Measurements from ENCODE around the gene NKTR.

Gene NKTR

DNA sequence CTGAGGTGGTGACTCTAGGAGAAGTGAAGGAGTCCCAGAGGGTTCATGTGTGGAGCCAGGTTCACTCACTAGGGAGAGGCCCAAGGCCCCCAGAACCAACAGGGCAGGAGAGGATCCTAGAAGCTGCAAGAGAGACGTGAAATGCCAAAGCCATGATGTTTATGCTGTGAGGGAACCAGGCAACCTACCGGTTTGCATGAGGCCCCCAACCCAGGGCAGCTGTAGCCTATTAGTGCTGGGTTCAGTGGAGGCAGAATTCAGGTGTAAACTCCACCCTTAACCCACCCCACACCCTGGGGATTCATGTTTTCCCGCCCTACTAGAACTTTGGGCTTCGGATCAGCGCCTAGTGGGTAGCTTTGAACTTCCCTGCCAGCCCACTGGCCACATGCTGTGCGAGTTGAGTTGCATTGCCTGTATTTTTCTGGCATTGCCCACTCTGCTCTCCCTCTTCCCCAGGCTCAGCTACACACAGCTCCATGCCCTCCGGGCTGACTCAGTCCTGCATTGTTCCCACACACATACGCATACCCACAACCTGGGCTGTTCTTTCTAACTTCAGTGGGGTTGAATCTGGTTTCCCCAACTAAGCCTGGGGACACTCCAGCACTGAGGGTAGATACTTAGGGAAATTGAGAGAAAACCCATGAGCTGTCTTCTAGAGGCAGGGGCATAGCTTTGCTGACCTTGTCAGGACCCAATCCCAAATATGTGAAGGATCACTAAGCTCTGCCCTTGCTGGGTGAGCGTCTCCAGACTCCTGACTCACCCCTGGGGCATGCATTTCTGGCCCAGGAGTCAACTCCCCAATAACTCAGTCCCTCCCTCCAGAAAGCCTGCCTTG lies 51.0 kb downstream of the NKTR start:
- no peak for DNase-seq

DNA sequence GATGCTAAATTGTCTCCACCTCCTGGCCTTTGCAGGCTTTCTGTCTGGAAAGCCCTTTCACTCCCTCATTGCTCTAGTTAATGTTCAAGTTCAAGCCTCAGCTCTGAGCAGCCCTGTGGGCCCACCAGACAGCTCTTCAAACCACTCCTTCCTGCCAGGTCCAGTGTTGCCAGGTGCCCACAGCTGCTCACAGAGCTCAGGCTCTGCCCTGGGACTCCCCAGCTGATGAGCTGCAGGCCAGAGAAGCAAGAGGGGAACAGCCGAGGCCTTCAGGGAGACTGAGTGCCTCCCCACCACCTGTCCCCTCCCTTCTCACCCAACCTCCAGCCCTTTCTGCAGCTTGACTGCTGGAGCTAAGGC lies 51.7 kb downstream of the NKTR start:
- no peak for DNase-seq

DNA sequence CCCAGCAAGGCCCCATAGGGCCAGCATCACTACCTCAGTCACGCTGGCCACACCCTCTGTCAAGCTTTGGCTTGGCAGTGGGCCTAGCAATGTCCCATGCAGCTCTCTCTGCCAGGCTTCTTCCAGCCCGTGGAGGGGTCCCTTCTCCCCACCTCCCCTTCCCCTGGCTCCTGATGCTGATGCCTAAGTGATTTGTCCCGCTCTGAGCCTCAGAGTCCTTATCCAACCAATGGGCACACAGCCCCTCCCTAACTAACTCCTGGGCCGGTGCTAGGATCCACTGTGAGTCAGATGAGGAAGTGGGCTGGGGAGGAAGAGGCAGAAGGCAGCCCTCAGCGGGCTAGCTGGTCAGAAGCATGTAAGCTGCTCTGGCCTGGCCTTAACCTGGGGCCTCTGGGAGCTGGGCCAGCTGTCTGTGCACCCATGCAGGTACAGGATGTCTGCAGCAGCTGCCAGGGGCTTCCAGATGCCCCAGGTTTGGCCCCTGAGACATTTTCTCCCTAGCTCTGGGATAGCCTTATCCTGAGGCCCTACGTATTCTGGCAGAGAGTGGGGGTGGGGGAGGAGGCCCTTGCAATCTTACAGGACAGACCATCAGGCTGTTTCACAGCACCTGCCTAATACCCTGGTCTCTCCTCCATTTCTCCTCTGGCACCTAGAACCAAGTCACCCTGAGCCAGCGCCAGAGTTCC lies 52.3 kb downstream of the NKTR start:
- DNase-seq = no peak

DNA sequence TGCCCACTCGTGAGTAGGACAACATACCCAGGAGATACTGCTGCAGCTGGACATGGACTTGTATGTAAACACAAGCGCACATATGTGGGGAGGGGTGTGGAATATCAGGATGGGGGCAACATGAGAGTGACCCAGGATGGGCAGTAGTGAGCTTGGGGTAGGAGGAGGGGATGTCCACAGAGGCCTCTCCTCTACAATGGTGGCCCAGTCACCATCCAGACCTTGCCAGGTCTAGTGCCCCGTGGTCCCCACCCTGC lies 52.7 kb downstream of the NKTR start:
- DNase-seq = no peak

DNA sequence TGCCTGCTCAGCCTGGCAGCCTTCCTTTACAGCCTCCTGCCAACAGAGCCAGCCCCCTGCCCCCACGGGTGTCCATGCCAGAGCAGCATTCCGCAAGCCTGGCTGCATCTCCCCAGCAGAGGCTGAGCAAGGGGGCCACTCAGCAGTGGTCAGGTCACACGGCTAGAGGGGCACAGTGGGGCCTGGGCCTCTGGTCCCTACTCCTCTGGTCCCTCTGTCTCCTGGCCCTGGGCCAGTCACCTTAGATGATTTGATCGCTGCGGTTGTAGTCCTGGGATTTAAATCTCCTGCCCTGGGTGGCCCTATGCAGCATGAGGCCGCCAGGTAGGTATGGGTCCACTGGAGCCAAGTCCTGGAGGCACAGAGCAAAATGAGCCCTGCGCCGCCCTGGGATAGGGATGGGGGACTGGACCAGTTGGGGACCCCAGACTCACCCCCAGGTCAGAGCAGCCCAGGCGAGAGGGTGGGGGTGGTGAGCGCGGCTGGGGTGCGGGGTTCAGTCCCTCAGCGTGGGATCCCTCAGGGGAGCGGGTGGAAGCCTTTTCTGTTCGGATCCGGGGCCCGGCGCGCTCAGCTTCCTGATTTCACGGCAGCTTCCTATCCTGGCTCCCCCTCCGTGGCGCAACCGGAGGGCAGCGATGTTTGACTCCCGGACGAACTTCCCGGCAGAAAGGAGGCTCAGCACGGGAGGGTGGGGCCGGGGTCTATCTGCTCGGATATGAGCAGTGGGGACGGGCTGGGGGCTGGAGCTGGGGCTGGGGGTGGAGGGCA lies 53.3 kb downstream of the NKTR start, which contains the start of gene ZBTB47:
Gene ZBTB47, plus strand, starts transcription at position 138 of the 771 bp plus-strand sequence. CDS start 4,659 bp downstream, outside the sequence.
- no peak for DNase-seq

DNA sequence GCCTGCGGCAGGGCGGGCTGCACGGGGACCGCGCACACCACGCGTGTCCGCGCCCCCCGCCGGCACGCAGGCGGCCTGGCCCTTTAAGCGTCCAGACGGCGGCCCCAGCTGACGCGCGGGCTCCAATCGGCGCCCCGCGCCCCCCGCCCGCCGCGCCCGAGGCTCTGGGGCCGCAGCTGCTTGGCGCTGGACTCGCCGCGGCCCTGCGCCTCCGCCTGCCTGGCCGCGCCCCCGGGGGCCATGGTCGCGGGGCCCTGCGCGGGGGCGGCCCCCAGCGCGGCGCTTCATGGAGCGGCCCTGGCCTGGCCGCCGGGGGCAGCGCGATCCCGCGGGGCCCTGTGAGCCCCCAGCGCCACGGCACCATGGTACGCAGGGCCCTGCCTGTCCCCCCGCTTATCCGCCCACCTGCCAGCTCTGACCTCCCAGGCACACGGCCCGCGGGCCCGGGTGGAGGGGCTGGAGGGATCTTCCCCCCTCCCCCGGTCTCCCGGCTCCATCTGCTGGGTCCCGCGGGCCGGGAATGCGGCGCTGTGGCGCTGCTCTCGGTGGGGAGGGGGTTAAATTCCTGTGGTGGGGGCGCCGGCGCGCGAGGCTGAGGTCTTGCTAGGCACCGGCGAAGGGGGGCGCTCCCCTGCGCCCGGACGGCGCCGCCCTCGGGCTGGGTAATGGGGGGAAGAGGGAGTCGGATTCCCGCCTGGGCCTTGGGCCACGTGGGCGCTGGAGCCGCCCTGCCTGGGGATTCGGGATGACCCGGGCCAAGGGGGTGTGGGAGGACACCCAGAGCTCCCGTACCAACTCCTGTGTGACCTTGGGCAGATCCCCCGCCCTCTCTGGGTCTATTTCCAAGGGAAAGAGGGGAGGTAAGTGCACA lies 54.1 kb downstream of the NKTR start:
- no peak for DNase-seq

DNA sequence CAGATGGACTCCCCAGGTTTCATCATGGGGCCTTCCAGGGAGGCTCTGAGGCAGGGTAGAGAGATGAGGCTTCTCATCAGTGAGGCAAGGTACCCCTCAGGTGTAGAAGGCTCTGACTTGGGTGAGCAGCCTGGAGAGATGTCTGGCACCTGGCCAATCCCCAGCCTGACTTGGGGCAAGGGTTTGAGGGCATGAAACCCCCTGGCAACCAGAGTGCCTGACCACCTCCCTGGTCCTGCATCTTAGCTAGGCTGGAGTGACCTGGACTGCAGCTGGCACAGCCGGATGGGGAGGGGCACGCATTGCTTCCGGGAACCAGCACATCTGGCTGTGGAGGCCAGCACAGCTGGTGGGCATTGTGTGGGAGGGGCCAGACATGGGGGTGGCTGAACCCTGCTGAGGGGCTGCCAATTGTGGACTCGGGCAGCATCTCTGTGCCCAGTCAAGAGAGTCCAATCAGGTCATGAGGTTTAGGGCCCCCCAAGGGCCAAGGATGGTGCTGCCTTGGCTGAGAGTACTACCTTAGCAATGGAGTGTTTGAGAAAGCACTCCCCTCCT lies 54.9 kb downstream of the NKTR start:
- DNase-seq = no peak

DNA sequence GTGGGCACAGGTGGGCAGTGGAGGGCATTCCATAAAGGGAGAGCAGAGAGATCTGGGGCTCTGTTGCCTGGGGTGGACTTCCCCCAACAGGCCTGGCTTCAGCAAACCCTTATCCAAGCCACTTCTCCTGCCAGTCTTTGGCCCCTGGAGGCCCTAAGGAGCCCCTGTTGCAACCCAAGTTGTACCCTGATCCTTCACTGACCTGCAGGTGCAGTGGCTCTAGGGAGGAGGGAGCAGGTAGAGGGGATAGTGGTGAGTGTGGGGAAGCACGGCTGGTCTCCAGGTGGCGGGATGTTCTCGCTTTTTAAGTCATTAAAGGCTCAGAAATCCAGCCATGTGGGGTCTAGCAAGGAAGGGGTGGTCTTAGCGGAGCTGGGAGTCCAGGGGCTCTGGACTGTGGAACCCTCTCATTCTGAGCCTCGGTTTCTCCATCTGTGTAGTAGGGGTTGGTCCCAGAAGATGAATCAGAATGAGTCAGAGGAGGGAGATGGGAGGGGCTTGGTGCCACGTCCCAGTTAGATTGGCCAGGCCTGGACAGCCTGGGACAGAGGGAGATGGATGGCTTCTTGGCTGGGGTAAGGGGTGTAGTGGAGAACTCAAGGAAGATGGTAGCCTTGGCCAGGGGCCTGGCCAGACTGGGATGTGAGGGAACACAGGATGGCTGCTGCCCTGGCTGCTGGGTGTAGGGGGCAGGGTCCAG lies 55.6 kb downstream of the NKTR start:
- no peak for DNase-seq

DNA sequence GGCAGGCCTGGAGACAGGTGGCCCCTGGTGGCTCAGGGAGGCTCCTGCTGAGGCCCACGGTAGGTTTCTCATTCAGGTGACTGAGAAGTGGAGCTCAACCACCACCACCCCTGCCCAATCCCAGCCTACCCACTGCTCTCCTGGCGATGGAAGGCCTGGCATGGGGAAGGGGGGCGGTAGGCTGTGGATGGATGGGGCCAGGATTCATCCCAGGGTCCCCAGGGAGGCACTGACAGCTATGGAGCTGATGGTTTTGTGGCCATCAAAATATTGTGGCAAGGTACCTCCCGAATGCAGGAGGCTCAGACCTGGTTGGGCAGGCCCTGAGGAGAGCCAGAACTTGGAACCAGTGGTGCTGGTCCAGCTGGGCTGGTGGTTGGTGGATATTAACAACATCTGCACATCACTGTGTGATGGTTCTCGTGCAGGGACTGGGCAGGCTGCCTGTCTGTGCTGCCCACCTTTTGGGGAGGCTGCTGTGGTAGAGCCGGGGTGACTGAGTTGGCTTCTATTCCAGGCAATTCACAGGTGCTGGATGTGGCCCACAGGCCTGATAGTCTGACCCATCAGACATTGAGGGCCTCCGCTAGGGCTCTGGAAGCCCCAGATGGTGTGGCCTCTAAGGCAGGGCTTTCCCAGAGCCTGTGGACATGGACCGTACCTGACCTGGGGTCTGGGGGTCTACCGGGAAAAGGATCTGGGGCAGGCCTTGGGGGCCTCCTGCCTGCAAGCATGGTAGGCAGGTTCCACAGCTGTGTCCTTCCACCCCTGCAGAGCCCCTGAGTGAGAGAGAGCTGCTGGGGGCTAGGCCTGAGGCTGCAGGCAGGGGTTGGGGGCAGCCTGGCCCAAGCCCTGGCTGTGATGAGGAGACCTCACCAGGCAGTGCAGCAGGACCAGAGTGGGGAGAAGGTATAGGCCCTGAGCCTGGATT lies 56.5 kb downstream of the NKTR start:
- no peak for DNase-seq

DNA sequence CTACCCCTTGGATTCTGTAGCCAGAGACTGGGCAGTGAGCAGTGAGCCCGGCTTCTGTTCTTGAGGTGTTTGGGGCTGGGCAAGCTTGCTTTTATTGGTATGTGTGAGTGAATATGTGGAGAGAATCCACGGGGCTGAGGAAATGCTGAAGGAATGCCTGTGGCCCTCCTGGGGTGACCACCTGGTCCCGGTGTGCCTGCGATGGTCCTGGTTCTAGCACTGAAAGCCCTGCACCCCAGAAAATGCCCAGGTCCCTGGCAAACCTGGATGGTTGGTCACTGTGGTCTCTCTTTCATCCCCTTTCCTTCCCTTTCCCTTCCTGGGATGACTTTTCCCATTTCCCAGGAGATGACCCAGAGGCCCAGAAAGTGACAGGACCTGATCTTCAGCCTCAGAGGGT lies 57.2 kb downstream of the NKTR start:
- no peak for DNase-seq

DNA sequence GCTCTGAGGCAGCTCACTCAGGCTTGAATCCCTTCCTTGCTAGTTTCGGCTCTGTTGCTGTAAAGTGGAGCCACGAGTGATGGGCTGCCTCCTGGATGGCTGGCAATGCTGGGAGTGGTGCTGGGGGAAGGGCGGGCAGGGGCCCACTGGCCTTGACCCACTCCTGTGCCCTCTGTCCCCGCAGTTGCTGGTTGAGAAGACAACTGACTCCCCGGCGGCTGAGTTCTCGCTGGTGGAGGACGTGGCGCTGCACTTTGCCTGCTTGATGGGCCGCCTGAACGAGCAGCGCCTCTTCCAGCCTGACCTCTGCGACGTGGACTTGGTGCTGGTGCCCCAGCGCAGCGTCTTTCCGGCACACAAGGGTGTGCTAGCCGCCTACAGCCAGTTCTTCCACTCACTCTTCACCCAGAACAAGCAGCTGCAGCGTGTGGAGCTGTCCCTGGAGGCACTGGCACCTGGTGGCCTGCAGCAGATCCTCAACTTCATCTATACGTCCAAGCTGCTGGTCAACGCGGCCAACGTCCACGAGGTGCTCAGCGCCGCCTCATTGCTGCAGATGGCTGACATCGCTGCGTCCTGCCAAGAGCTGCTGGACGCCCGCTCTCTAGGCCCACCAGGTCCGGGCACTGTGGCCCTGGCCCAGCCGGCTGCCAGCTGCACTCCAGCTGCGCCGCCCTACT lies 57.7 kb downstream of the NKTR start:
- no peak for DNase-seq

DNA sequence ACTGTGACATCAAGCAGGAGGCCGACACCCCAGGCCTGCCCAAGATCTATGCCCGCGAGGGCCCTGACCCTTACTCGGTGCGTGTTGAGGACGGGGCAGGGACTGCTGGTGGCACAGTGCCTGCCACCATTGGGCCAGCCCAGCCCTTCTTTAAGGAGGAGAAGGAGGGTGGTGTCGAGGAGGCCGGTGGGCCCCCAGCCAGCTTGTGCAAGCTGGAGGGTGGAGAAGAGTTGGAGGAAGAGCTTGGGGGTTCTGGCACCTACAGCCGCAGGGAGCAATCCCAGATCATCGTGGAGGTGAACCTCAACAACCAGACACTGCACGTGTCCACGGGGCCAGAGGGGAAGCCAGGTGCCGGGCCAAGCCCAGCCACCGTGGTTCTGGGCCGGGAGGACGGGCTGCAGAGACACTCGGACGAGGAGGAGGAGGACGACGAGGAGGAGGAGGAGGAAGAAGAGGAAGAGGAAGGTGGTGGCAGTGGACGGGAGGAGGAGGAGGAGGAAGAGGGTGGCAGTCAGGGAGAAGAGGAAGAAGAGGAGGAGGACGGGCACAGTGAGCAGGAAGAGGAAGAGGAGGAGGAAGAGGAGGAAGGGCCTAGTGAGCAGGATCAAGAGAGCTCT lies 58.4 kb downstream of the NKTR start:
- DNase-seq = no peak

DNA sequence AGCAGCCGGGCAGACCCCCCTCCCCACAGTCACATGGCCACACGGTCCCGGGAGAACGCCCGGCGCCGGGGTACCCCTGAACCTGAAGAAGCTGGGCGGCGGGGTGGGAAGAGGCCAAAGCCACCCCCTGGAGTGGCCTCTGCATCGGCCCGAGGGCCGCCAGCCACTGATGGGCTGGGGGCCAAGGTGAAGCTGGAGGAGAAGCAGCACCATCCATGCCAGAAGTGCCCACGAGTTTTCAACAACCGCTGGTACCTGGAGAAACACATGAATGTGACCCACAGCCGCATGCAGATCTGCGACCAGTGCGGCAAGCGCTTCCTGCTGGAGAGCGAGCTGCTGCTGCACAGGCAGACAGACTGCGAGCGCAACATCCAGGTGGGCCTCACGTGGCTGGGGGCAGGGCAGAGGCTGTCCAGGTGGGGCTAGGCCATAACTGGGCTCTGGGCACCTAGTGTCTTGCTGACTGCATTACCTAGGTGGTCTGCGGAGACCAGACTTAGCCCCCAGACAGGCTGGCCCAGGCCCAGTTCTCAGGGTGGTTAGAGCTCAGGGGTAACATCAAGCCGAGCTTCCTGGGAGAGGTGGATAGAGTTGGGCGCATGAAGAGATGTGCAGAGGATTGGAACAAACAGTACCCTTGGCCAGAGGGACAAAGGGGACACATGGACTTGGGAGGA lies 59.1 kb downstream of the NKTR start:
- DNase-seq = no peak

DNA sequence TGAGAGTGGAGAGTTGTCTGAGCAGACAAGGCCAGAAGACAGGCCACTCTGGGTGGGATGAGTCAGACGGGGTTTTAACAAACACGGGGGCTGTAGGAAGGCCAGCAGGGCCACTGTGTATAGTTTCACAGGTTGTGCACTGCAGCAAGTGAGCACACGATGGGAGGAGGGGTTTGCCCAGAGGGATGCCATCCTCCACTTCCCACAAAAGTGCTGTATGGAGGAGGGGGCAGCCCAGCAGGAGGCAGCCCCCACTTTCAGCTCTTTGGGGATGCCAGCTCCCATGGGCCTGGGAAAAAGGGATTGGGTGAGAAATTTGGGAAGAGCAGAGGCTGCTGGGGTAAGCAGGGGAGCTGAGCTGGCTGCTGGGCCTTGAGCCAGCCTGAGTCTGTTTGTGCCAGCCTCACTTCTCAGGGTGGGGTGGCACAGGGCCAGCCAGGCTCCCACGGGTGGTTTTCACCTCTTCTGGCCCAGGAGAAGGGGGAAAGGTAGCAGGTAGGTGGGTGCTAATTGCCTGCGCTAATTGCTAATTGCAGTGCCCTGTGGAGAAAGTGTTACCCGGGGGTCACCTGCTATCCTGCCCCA lies 59.7 kb downstream of the NKTR start:
- no peak for DNase-seq

DNA sequence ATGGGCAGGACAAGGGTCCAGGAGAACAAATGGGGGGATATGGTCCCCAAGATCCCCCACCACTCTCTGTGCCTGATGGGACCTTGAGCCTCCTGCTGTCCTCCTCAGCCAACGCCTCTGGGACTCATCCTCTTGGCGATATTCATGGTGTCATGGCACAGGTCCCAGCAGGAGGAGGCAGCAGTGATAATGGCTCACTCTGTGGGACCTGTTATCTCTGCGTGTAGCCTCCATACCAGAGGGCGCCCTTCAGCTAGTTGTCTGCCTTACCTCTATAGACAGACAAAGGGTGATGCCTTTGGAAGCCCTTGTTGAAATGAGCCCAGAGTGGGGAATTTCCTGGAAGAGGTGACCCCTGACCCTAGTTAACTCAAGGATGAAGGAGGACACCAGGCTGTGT lies 60.4 kb downstream of the NKTR start:
- no peak for DNase-seq

DNA sequence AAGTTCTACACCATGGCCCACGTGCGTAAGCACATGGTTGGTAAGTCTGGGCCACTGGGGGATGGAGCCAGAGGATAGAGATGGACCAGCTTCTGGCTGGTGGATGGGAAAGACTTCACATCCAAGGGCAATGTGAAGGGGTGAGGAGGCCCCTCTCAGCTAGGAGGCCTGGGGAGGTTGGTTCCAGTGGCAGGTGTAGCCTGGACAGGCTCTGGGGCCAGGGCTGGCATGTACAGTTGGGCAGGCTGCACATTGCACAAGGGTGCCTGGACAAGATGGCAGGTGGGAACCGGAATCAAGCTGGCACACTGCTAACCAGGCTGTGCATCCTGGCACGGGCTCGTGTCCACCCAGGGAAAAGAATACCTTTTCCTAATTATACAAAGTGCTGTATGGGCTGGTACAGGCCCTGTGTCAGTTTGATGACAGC lies 61.1 kb downstream of the NKTR start:
- no peak for DNase-seq

DNA sequence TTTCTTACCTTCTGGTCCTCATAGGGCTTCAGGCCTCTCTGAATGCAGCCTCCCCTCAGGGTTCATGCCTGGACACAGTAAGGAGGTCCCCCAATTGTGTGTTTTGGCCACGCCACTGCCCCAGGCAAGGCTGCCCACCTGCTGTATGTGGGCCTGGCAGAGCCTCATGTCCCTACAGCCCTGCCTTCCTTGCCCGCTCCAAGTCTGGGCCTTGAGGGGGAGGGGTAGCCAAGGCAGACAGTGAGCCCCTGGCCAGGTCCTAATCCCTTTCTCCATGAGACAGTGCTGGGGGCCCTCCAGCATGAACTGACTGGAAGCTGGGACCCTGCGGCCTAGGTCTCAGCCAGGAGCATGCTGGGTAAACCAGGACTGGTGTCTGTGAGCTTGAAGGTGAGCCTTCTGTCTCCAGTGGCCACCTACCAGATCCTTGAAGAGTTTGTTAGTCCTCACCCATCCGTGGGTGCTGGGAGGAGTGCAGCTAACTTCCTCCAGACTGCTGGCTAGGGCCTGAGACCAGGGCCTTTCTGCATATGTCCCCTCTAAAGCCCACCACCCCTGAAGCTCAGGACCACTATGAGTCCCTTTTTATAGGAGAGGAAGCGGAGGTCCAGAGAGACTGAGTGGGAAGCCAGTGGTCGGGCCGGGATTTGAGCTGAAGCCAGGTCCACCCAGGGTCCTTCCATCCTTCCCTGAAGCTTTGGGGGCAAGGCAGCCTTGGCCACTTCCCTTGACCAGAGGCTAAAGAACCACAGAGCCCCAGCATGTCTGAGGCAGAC lies 61.7 kb downstream of the NKTR start:
- no peak for DNase-seq
